Glomerular endothelial cell (primary cell): ENCODE results near the gene RAP1GAP2. TPM values are rescaled to one million over a fixed set of nuclear protein-coding genes. Genes with fewer than 3 reads are reported as not detected.
"Not testable (repeated sequence)": the region's sequence is repeated elsewhere in the genome, so short reads cannot be mapped to it uniquely, and the experiment has no call there.

Source experiments
- DNase-seq: peaks from one replicate; pipeline ENCODE4 v3.0.0-alpha.2; 2011; ENCODE audit warnings: low read depth, low spot score; ENCODE audit errors: extremely low read depth
- total RNA-seq: library from RNA; depleted of rRNA; stranded (reverse); fragments of >200 nt; gene quantifications from 2 replicates; pipeline ENCODE4 v1.2.3, GENCODE V29; 2015

The RAP1GAP2 gene
- total RNA-seq = 5.1 and 9.4 TPM in 2 replicates

DNA sequence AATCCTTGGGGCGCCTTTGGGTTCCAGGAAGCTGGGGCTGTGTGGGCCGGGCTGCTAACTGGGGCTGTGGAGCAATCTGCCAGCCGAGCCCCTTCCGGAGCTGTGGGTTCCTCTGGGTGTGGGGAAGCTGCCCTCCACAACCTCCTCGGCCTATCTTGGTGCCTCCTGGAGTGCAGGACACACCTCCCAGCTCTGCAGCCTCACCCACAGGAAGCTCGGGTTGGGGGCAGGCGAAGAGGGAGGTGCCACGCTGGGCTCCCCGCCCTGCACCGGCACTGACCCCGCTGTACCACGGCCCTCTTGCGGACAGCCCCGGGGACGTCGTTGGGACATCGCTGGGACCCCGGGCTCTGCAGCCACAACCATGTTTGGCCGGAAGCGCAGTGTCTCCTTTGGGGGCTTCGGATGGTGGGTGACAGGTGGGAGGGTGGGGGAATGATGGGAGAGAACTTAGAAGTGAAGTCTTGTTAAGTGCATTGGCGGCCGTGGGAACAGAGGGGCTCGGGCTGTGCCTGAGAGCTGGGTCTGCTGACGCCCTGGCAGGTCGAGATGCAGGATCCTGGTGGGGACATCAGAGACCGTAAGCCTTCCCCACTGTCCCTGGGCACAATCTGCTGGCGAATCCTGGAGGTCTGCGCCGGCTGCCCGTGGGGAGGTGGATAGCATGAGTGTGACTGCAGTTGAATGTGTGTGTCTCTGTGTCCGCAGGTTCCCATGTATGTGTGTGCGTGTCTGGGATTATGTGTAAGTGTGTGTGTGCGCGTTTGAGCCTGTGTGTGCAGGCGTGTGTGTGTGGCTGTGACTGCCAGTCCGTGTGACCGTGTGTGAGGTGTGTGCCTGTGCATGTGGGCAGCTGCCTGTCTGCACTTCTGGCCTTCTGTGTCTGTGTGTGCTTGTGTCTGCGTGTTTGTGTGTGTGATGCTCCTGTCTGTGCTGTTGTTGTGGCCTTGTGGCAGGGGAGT is at the start of gene RAP1GAP2:
RAP1GAP2 (plus strand) TSS at position 275 of the 962 bp plus-strand sequence; CDS start at position 365, 90 bp downstream.
- DNase-seq = no peak

DNA sequence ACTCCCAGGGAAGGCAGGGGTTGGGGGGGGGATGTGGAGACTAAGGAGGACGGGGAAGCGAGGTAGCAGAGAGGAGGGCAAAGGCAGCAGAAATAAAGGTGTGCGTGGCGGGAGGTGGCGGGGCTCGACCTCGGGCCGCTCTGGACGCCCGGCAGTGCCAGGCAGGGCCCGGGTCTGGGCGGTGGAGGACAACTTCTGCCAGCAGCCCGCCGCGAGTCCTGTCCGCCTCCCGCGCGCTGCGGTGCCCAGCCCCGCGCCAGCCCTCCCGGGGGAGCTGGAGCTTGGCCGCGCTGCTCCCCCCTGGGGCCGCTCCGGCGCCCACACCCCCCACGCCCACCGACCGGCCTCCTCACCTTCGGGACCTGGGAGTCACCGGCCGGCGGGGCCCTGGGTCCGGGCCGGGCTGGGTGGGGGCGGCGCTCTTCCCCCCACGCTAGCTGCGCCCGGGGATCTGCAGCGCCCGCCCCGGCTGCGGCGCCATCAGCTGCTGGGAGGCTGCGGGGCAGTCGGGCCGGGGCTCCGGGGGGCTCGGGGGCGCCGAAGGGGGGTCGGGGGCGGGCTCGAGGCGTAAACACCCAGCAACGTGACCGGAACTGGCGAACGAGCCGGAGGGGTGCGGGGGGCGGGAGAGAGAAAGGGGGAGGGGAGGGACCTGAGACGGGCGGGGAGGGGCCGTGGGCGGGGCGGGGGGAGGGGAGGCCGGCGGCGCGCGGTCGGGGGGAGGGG is 47.0 kb upstream of the RAP1GAP2 start, which contains the start of gene CCDC92B:
CCDC92B (minus strand) TSS at position 595 of the 726 bp plus-strand sequence. CDS start 14,507 bp downstream, outside the sequence.
- no peak for DNase-seq

DNA sequence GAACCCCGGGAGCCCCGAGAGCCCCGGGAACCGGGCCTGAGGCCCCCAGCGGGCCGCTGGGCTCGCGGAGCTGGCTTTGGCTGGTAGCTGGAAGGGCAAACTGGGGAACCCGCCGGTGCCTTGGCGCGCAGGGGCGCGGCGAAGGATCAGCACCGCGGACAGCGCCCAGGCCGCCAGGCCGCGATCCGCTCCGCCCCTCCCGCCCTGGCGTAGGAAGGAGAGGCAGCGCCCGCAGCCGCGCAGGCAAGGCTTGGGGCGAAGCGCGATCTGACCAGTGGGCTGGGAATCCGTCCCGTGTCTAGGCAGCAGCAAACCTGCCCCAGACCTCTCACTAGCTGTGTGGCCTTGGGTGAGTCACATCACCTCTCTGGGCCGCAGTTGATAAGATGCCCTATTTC is 46.5 kb upstream of the RAP1GAP2 start:
- DNase-seq = no peak

DNA sequence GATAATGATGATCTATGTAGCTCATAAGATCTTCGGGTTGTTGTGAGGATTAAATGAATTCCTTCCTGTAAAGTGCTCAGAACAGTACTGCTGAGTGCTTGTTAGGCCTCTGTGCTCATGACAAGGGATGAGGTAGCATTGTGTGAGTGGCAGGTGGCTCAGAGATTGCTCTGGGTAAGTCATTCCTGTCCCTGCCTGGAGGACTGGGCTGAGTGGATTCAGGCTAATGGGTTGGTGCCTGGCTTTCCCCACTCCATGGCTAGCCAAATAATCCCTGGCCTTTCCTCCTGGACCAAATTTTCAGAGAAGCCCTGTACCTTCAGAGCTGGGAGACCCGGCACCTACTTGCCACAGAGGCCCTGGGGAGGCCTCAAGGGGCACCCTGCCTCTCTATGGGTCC is 45.5 kb upstream of the RAP1GAP2 start:
- DNase-seq = no peak

DNA sequence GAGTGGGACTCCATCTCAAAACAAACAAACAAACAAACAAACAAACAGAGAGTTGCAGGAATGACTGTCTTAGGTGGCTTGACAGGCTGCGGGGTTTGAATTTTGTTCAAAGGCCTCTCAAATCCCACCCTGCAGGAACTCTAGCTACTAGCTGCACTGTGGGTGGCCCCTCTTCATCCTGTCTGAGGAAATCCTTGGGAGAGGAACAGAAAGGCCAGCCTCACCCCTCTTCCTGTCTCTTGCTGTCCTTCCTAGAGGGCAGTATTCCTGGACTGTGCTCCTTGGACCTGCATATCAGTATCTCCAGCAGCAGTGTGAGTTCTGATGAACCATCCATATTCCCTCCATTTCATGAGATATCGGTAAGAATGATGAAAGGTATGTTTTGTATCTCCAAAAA is 44.7 kb upstream of the RAP1GAP2 start:
- DNase-seq = no peak

DNA sequence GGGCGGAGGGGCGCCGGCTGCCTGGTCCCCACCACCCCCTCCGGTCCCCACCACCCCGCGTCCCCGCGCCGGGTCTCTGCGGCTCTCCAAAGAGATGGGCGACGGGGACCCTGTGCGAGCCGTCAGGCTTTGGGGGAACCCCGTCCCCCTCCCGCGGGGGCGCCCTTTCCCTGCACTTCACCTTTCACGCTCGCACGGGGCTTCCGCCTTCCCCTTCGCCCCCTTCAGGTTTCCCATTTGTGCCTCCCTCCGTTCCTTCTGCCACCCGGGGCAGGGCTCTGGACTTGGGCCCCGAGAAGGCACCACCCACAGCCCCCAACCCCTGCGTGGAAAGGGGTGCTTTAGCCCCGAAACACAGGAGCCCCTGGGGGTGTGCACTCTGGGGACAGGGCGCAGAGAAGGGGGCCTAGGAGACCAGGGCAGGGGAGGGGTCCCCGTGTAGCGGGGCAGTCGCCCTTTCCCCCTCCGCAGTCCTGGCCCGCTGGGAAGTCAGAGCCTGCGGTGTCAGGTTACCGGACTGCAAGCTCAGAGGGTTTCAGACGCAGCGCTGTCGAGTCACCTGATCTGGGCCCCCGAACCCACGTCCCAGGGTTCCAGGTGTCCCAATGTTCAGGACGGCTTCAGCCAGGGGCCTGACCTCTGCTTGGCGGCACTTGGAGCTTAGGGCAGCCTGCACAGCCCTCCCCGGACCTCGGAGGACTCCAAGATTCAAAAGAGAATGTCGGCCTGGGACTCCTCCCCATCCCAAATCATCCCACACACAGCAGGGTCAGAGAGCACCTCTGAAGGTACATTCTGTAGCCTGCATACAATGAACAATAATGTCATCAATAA is 40.1 kb upstream of the RAP1GAP2 start:
- no peak for DNase-seq

DNA sequence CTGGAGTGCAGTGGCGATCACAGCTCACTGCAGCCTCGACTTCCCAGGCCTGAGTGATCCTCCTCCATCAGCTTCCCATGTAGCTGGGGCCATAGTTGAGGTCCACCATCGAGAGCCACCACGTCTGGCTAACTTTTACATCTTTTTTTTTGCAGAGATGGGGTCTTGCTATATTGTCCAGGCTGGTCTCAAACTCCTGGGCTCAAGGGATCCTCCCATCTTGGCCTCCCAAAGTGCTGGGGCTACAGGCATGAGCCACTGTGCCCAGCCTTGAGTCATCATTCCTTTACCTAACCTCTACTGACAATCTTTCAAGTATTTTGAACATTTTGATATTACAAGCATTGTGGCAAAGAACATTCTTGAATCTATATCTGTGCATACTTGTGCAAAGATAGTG is 37.4 kb upstream of the RAP1GAP2 start:
- no peak for DNase-seq

DNA sequence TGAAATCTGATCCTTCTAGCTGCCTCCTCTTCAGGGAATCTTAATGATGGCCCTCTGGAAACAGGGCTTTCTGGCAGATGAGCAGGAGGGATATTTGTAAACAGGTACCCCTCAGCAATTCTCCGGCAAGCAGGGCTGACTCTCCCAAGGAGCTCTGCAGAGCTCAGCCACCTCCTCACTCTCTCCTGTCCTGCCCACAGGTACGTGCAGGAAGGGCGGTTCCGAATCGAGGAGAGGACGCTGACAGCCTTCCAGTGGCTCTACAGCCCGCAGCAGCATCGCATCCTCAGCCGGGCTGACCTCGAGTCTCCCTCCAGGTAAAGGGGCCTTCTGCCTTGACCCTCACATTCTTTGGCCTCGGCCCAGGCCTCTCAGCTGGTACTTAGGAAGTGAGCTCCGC is 26.1 kb upstream of the RAP1GAP2 start:
- no peak for DNase-seq

DNA sequence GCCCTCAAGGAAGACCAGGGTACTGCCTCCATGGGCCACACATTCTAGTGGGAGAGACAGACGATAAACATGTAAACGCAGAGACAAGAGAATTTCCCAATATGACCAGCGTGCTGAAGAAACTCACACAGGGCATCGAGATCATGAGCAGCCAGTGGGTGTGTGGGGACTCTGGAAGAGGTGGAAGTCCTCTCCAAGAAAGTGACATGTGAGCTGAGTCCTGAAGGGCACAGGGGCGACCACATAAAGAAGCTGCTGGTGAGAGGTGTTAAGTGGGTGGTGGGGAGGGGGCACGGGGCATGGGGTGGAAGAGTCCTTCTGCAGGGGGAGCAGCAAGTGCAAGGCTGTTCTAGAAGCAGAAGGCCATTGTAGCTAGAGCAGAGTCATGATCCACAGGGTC is 21.0 kb upstream of the RAP1GAP2 start:
- no peak for DNase-seq

DNA sequence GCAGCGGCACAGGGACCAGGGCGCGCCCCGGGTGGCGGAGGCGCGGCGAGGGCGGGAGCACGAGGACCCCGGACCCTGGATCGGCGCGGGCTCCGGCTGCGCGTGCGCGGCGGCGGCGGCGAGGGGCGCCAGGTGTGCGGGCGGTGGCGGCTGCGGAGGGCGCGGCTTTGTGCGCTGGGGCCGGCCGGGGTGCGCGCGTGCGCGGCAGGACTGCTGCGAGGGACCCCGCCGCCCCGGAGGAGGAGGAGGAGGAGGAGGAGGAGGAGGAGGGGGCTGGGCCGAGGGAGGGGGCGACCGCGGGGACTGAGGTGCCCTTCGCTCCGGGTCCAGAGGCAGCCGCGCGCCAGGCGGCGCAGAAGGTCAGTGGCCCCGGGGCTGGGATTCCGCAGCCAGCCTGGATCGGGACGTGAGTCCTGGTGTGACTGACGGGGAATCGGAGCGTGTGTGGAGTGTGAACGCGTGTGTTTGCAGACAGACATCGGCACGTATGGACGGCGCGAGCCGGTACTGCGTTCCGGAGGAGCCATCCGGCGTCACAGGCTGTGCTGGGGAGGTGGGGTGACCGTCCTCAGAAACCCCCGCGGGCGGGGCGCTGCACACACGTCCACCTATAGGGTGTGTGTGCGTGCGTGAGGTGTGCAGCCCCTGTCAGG is 19.5 kb upstream of the RAP1GAP2 start:
- no peak for DNase-seq

DNA sequence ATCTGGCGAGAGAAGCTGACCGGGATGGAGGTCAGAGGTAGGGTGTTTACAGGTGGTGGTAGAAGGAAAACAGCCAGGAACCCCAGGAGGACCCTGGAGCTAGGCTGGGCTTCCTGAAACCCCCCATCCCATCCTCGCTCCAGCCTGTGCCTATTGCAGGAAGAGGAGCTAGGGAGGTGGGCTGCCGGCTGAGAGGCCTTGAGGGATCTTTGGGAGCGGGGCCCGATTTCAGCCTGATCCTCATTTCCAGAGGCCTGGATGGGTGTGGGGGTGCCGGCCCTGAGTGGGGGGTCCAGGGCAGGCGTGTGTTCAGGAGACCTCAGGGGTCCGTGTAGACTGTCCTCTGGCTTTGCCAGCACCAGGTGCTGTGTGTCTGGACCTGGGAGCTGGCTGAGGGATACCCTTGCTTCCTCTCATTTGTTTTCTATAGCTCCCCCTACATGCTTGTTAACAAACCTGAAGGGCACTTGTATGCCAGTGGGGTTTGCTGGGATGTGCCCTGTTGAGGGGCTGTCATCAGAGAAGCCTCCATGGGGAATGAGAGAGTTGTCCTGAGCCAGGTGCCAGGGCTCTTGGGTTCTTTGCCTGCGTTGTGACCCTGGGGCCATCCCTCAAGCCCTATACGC is 18.9 kb upstream of the RAP1GAP2 start:
- DNase-seq = no peak

DNA sequence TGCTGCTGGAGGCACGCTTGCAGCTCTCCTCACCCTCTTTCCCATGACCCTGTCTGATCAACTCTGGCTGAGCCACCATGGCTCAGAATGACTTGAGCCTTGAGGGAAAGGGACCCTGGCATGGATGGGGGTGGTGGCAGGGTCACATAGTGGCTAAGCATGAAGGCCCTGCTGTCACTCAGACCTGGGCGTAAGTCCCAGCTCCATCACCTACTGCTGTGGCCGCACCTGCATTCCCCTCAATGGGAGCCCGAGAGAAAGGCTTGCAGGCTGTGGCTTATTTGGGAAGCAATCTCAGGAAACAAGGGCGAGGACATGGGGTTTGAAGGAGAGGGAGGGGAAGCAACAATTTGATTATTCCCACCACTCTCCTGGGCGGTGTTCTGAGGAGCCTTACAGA is 17.7 kb upstream of the RAP1GAP2 start:
- no peak for DNase-seq

DNA sequence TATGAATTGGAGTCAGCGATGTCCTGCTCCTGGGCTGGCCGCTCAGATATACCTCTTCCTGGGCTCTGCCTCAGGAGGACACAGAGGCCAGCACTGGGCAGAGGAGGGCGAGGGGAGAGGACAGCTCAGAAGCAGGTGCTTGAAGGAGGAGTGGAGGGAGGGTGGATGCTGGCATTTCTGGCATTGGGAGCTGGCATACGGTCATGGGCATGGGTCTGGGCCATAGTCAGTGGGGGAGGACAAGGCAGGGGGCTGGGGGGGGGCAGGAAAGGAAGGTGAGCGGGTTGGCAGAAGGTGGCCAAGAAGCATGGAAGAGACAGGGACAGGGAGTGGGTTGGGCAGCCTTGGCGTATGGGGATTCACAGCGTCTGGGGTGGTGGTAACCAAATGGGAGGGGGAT is 16.7 kb upstream of the RAP1GAP2 start:
- no peak for DNase-seq

DNA sequence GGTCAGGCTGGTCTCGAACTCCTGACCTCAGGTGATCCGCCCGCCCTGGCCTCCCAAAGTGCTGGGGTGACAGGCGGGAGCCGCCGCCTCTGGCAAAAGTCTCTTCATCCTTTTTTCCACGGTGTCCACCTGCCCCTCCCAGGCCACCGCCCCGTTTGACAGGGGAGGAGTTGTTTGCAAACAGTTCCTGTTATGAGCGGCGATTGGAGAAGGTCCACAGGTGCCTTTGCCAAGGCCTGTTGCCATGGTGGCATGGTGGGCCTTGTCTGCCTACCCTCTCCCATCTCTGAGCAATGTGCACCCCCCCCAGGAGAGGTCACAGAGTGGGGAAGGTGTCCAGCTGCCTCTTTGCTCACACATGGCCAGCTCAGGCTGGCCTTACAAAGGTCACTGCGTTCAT is 16.0 kb upstream of the RAP1GAP2 start:
- no peak for DNase-seq

DNA sequence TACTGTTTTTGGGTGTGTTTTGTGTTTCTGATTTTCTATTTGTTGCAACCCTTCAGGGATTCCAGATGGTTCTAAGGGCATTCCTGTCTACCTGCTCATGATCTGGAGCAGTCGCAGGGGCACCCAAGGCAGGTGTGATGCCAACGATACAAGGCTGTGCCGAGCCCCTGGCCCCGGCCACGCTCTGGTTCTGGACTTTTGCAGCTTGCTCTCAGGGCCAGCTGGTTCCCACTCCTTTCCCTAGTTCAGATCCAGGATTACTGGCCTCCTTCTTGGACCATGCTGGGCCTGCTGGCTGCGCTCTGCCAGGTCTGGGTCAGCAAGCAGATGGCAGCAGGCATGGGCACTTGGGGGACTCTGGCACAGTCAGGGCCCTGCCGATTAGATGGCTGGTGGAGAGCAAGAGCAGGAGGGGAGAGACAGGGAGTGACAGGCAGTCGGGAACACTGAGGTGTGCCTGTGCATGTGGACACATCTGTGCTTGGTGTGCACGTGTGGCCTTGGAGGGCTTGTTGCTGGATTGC is 15.2 kb upstream of the RAP1GAP2 start:
- DNase-seq = no peak

DNA sequence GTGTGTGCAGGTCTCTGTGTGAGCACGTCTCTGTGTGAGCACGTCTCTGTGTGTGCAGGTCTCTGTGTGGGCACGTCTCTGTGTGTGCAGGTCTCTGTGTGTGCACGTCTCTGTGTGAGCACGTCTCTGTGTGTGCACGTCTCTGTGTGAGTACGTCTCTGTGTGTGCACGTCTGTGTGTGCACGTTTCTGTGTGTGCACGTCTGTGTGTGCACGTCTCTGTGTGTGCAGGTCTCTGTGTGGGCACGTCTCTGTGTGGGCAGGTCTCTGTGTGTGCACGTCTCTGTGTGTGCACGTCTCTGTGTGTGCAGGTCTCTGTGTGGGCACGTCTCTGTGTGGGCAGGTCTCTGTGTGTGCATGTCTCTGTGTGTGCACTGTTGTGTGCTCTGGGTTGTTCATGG is 14.6 kb upstream of the RAP1GAP2 start:
- DNase-seq = not testable (repeated sequence)

DNA sequence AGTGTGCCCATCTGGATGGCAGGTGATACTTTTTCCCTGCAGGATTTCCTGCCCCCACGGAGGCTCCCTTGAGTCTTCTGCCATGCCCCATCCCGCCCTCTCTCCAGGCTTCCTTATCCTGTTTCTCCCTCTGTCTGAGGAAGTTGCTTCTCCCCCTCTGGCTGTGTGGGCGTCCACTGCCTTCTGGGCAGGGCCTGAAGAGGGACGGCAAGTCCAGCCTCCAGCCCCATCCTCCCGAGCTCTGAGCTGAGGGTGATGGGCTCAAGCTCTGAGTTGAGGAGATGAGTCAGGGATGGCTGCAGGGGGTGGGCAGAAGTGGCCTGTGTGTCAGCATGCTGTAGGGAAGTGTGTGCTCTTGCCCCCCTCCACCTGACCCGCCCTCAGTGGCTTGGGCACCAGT is 14.2 kb upstream of the RAP1GAP2 start:
- DNase-seq = no peak

DNA sequence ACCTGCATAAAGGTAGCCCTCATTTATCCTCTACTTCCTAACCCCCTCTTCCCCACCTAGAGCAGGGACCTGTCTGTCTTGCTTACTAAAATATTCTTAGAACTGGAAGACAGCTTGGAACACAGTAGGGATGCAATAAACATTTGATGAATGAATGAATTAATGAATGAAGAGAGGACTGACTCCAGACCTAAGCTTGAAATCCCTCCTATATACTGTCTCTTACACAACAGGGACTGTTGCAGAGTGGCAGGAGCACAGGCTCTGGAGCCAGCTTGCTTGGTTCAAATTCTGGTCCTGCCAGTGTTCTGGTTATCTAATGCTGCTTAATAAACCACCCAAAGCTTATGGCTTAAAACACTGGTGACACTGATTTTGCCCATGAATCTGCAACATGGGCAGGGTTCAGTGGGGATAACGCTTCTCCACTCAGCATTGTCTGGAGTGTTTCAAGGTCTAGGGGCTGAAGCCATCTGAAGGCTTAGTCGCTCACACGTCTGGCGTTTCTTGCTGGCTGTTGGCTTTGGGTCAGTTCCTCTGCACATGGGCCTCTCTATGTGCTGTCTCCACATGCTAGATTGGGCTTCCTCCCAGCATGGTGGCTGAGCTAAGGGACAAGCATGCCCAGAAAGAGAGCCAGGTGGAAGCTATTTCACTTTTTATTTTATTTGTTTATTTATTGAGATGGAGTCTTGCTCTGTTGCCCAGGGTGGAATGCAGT is 12.8 kb upstream of the RAP1GAP2 start:
- no peak for DNase-seq

DNA sequence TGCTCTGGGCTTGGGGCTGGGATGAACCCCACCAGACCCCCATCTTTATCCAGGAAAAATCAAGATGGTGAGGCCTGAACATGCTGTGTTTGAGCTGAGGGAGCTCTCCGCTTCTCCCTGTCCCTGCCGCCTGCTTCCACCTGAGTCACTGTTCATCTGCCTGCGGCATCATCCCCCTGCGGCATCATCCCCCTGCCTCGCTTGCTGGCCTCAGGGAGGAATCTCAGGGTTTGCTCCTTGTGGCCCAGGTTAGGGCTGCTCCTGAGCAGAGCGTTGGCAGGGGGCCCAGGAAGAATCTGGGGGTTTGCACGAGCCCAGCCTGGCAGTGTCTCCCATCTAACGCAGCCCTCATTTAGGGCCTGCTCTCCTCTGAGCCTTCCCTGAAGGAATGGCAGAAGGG is 11.4 kb upstream of the RAP1GAP2 start:
- DNase-seq = no peak
